HG03064 (cell line): Measurements from ENCODE around the gene FMNL2.

Experiments used
- ATAC-seq: cut with Tn5 transposase; IDR thresholded peaks from one replicate; pipeline ENCODE4 v1.9.1; 2021; ENCODE audit warnings: low read depth; ENCODE audit not compliant: unreplicated experiment

FMNL2 gene

DNA sequence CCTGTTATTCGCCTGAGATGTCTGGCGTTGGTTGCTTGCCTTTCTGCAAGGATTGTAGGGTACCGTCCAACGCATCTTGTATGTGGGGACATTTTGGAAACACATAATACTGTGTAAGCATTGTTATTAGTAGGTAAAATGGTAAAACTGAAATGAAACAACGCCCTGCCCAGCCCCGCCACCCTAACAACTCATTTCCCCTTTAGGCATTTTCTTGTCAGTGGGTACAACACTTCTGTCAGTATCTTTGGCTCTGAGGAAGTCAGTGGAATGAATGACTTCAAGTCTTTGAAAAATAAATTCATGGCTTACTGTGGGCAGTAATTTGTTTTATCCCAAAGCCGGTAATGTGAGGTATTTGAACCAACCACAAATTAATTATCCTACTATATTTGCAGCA, 86.0 kb downstream of the FMNL2 start:
- ATAC-seq: no peak

DNA sequence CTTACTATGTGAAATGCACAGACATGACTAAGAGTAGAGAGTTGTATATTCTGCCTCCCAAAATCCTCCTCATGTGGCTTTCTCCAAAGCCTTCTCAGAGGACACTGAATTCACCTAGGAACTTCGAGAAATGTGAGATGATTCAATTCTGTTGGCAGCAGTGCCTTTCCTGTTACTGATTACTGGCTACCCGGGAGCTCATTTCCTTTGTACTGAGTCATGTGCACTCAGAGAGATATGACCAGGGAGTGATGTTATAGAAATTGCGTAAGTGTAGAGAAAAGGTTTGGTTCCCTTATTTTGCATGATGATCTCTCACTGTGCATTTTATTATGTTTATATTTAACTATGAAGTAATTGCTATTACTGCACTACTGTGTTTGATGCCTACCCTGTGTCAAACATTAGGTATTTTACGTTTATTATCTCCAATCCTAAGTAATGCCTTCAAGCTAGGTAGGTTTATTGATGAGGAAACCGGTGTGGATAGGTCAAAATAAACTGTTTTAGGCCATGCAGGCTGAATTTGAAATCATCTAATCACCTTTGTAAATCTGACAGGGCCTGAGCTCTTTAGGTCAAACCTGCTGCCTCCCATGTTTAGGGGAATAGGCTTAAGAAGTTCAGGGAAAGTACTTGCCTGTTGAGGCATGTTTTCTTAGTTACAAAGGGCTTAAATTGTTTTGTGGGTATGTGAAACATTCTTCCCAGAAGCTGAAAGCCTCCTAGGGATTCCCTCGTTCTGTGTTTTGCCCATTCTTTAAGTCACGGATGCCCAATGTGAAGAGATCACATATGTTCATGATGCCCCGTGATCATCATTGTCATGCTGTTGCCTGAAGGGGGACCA, 86.8 kb downstream of the FMNL2 start:
- ATAC-seq: peak; percentile 90

- ATAC-seq: no peak
Observed at GRCh38 chr2:152423684-152424083, 88.7 kb downstream of the FMNL2 start.

- no peak for ATAC-seq
Observed at GRCh38 chr2:152425765-152426727, 91.1 kb downstream of the FMNL2 start.

- ATAC-seq: no peak
Observed at GRCh38 chr2:152426801-152427200, 91.8 kb downstream of the FMNL2 start.

GRCh38 chr2:152427902-152428301, 92.9 kb downstream of the FMNL2 start:
- no peak for ATAC-seq

GRCh38 chr2:152428800-152429582, 94.0 kb downstream of the FMNL2 start:
- no peak for ATAC-seq

DNA sequence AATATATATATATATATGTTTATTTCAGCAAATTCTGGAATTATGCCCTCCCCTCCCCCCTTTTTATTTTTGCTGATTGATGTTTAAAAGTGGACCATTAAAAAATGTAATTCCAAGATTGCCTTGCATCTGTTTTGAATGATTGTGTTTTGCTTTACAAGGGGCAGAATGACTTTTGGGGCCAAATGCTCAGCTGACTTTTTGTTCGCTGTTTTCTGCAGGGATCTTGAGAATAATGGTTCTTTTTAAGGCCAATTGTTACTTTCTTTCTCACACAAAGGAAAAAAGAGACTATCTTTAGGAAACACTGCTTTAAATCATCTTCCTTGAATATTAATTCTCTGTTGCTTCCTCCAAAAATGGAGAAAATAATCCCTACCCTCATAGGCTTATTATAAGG, 95.9 kb downstream of the FMNL2 start:
- no peak for ATAC-seq

- no peak for ATAC-seq
Observed at GRCh38 chr2:152431370-152432098, 96.6 kb downstream of the FMNL2 start.

DNA sequence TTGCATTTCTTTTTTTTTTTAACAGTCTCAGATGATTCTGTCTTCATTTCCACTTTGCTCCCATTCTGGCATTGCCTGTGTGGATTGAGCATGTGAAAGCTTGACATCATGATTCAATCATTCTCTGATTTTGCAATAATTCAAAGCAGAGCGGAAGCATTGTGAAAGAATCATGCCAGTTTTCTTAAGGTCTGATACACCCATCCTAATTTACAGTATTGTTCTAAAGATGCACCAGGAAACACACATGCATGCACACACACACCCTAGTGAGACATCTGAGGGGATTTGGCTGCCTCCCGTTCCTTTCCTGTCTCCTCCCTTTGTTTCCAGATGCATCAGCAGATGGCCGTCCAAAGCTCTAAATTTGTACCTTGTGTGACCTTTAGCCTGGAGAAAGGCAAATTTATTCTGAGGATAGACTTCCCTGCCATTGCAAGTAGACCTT, 97.3 kb downstream of the FMNL2 start:
- no peak for ATAC-seq

DNA sequence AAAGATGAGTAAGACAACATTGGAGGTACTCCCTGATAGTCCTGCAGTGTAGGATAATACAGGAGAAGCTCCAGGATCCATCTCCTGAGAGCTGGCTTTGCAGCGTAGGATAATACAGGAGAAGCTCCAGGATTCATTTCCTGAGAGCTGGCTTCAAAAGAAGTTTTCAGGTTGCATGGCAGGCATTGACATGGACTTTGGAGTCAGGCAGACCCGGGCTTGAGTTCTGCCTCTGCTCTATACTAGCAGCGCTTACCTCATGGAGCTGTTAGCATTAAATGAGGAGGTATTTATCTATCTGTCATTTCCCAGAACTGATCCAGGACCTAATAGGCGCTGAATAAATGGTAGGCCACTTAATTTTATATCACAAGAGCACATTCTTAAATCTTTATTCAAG, 97.8 kb downstream of the FMNL2 start:
- ATAC-seq: no peak

GRCh38 chr2:152433289-152433688, 98.3 kb downstream of the FMNL2 start:
- ATAC-seq: no peak

- no peak for ATAC-seq
Observed at GRCh38 chr2:152433791-152434190, 98.8 kb downstream of the FMNL2 start.

- ATAC-seq: no peak
Observed at GRCh38 chr2:152434395-152435182, 99.6 kb downstream of the FMNL2 start.

DNA sequence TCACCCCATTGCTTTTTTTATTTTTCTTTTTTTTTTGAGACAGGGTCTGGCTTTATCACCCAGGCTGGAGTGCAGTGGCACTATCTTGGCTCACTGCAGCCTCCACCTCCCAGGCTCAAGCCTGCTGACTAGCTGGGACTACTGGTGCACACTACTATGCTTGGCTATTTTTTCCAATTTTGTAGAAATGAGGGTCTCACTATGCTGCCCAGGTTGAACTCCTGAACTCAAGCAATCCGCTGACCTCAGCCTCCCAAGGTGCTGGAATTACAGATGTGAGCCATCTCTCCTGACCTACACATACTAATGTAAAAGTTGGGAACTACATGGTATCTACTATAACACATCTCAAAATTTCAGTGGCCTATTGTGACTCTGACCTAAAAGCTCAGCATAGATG, 101.2 kb downstream of the FMNL2 start:
- ATAC-seq: no peak

- ATAC-seq: no peak
Observed at GRCh38 chr2:152437276-152438108, 102.5 kb downstream of the FMNL2 start.

GRCh38 chr2:152440049-152440448, 105.1 kb downstream of the FMNL2 start:
- ATAC-seq: no peak

GRCh38 chr2:152440460-152440859, 105.5 kb downstream of the FMNL2 start:
- no peak for ATAC-seq
